ENCODE data around the gene SUPT7L. TPM values are rescaled to one million over a fixed set of nuclear protein-coding genes. Genes with fewer than 3 reads are reported as not detected.
"Not testable (repeated sequence)": the region's sequence is repeated elsewhere in the genome, so short reads cannot be mapped to it uniquely, and the experiment has no call there.

The SUPT7L gene
- total RNA-seq, 1 donor from 2014 or later, result 27.6 TPM

DNA sequence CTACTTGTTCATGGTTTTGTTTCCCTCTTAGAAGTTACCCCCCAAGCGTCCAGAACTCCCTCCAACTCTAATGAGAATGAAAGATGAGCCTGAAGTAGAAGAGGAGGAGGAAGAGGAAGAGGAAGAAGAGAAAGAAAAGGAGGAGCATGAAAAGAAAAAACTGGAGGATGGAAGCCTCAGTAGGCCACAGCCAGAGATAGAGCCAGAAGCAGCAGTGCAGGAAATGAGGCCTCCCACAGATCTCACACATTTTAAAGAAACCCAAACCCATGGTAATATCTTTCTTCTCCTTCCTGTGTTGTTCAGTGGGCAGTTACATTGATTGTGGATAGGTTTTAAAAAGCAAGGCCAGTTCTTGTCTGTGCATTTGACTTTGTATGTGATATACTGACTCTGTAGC, 21.6 kb upstream of the SUPT7L start:
- not testable (repeated sequence) for DNase-seq

- DNase-seq, result peak; percentile 97
Measured at GRCh38 chr2:27683390-27684071, 20.1 kb upstream of the SUPT7L start.

DNA sequence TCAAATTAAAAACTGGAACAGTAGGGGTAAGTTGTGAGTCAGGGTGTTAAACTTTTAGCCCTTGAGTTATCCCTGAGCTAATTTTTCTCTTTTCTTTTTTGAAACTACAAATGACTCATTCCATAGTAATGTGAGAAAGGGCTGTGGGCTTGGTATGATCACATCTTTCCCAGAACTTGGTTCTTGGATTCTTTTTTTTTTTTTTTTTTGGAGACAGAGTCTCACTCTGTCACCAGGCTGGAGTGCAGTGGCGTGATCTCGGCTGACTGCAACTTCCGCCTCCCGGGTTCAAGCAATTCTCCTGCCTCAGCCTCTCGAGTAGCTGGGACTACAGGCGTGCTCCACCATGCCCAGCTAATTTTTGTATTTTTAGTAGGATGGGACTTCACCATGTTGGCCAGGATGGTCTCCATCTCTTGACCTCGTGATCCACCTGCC, 18.9 kb upstream of the SUPT7L start:
- peak; percentile 81 for DNase-seq

DNA sequence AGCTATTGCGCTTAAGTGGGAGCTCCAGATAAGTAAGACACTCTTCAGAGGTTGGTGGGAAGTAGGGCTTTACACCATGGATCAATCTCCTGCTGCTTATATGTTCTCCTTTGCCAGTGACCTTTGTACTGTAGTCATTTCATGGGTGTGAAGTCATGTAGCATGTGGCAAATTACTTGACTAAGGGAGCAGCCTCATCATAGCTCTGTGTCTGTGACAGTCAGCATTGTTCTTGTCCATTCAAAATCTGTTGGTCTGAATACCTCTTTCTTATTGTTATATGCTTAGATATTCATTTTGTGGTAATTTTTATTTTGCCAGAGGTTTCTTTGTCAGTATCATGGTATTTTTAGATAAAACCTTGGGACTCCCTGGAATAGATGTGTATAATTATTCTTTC, 18.4 kb upstream of the SUPT7L start:
- DNase-seq, result peak; percentile 47

GRCh38 chr2:27680571-27680970, 17.2 kb upstream of the SUPT7L start:
- no peak for DNase-seq

GRCh38 chr2:27672723-27673486, 9.5 kb upstream of the SUPT7L start:
- DNase-seq, result no peak

DNA sequence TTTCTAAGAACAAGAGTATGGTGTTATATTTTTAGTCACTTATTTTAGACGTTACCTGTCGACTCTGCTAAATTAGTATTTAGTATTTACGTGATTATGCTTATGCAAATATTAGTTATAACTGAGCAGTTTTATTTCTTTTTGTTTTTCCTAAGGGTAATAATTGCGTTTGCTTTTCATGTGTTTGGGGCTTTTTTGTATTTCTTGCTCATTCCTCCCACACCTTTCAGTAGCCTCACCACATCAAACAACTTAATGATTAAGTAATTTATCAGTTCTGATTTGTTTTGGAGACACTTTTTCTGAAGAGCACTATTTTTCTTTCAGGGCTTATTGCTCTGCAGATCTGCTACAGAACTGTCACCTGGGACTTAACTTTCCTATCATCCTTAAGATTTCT, 7.8 kb upstream of the SUPT7L start:
- no peak for DNase-seq

GRCh38 chr2:27667446-27667845, 4.0 kb upstream of the SUPT7L start:
- DNase-seq, result peak; percentile 41

- DNase-seq, result no peak
Measured at GRCh38 chr2:27664622-27665363, 1.4 kb upstream of the SUPT7L start.

- DNase-seq, result no peak
Measured at GRCh38 chr2:27664154-27664574, 750 bp upstream of the SUPT7L start.

- DNase-seq, result no peak
Measured at GRCh38 chr2:27661371-27661770, 2.0 kb downstream of the SUPT7L start.

DNA sequence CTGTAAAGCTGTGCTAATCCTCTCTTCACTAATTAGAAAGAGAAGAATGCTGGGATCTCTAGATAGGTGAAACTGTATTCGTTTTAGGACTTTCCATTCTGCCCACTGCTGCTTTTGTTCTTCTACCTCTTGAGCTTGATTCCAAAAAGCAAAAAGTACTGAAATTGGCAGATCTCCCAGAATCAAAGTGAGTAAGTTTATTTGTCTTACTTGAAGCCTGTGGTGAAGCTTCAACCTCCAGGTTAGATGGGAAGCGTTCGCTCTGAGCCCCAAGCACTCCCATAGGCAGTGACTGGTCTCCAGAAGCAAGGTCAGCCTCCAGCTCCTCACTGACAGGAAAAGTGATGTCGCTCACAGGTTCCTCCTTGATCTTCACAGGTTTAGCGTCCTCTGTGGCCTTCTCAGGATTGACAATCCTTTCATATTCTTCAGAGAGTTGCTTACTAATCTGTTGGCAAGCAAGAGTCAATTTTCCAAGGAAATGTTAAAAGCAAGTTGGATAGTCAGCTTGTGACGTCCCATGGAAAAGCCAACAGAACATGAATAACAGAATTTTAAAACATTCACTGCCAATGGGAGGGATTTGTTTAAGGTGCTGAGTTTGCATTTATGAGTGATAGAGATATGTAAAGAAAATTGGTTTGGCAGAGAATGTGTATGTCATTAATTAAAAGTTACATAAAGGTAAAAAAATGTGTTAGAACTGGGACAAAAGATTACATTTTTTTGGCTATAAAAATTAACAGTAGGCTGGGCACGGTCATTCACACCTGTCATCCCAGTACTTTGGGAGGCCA, 8.1 kb downstream of the SUPT7L start:
- DNase-seq, result peak; percentile 66

DNA sequence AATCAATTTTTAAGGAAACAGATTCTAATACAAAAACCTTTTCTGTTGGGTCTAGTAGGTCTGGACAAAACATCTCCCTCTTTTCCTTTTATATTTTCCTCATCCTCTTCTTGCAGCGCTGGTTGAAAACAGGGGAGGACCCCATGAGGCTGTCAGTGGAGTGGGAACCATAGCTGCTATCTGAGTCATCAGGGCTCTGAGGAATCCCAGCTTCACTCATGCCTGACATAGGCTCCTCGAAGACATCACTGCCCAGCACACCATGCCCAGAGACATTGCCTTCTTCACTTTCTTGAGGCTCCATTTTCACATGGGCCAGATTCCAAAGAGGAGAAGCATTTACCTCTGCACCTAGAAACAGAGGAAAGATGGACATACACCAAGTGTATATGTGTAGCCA, 10.0 kb downstream of the SUPT7L start:
- DNase-seq, result no peak

- no peak for DNase-seq
Measured at GRCh38 chr2:27652790-27653189, 10.6 kb downstream of the SUPT7L start.

DNA sequence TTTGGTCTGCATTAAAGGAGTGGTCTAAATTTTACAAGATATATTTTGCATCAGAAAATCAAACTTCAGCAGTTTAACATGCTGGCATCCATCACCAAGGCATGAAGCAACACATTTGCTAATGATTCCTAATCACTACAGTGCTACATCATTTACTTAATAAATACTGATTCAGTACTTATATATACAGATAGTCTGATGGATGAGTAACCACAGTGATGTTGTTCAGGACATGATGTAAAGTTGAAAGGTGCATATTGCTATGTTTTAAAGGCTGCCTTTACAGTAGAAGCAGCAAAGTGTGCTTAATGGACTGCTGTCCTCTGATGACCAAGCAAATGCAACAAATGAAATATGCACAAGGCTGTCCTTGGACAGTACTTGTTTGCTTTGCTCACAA, 11.1 kb downstream of the SUPT7L start:
- no peak for DNase-seq

GRCh38 chr2:27651056-27651455, 12.4 kb downstream of the SUPT7L start:
- DNase-seq, result no peak

DNA sequence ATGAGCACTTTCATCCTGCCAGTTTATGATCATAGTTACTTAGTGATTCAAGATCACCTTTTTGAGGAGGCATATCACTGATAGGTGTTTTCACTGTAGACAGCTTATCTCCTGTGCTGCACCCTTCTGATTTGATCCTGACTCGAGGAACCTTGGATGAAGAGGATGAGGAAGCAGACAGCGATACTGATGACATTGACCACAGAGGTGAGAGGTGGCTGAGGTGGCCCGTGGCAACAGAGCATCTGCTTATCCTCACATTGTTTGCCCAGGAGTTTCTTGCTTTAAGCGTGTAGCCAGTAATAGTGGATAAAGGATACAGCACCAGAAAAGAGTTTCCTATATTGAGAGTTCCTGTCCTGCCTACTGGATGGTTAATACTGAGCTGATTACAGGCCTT, 15.7 kb downstream of the SUPT7L start:
- no peak for DNase-seq

DNA sequence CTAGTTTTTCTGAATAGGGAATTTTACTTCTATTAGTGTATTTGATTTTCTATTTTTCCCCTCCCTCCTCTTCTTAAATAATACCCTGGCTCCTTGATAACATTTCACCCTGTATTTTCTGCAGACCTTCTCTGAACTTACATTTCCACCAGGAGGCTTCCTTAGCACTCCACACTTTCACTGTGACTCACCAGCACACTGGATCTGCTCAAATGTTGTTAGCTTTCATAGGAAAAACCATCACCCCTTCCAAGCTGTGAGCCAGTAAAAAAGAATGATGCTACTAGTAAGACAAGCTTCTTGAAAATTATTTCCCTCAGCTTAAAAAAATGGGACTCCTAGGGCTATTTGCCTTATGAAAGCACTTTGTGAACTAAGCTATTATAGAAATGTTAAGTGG, 16.1 kb downstream of the SUPT7L start:
- no peak for DNase-seq

DNA sequence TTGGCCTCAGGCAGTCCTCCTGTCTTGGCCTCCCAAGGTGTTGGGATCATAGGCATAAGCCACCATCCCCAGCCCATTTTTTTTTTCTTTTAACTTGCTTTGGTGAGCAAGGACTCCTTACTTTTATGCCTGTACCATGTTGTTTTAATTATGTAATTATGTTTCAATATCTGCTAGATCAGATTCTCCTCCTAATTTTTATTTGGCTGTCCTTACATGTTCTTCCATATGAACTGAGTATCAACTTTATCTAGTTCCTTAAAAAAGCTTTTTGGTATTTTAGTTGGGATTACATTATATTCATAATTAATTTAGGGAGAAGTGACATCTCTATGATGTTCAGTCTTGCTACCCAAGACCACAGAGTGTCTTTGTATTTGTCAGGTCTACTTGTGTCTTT, 18.2 kb downstream of the SUPT7L start:
- no peak for DNase-seq

DNA sequence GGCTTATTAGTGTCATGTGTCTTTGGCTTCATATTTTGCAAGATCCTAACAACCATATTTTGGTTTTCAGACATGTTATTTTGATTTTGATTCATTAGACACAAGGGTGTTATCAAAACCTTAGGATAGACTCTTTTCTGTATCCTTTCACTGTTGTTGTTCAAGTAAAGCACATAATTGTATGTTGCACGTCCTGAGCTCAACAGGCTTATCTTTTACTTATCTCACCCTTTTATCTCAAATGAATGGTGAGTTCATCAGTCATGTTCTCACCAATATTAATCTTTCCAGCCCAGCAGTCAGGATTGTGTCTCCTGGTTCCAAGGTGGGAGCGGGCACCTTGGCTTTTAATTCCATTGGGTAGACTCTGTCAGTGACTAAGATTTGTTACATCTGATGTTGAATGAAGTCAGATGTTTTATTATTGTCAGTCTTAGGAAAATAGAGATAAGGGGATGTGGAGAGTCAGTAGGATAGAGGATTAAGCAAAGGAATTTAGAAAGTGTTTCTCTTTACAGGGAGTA, 22.6 kb downstream of the SUPT7L start:
- no peak for DNase-seq

DNA sequence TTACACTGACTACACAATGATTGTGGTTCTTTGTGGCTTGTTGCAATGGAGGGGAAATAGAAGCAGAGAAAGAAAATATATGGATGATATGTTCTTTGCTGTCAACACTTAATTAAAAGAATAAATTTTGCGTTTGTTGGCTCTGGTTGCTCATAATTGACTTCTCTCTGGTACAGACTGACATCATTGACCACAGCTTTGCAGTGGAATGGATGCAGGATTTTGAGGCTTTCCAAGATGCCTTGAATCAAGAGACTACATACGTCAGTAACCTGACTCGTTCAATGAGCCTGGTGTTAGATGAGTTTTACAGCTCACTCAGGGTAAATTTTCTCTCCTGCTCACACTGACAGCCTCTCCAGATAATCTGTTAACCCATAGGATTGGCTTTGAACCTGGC, 24.7 kb downstream of the SUPT7L start:
- no peak for DNase-seq

DNA sequence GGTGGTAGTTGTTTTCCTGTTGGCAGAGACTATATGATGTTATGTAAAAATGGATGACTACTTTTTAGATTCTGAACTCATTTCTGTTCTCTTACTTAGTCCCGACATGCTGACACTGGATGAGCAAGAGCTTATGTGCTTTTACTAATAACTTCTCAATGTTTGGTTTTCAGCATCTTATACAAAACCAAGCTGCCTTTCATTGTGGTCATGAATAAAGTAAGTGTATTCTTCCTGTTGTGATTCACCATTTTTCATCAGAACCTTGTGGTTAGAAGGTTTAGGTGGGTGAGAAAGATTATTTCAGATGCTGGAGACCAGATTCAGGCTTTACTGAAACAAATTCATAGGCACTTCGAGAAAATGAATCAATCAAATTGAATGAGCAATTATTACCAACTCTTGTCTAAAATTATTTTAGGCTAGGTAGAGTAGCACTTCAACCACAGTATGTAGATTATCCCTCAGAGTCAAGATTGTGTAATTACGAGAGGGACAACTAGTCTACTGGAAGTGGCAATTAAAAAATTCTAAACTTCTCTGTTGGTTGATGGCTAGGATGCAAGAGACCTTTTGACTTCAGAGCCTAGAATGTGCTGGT, 25.3 kb downstream of the SUPT7L start:
- DNase-seq, result no peak

All from dermis blood vessel endothelial cell (primary cell).